Measurements from ENCODE around the gene GCH1. TPM values are rescaled to one million over a fixed set of nuclear protein-coding genes. Genes with fewer than 3 reads are reported as not detected.

Gene GCH1
- polyA plus RNA-seq, 2 of the 4 experiments (the other 2 are of a cell fraction): 2.9 to 5.0 TPM

DNA sequence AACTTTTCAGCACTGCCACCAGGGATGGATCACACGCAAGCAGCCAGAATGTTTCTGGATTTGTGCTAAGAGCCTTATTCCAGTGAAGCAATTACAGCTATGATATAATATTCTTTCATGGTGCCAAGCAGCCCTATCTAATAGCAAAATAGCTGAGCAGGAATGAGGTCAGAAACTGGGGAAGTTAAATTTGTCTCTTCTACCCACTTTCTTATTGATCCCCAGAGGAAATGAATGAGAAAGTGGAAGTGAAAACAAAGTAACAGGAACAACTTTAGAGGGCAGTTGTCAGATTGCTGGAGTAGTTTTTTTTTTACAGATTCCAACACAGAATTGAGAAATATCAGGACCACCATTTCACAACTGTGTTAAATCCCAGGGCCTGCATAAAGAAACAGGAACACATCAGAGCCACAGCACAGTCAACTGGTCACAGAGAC is 44.8 kb downstream of the GCH1 start:
- Histone ChIP-seq H3K4me1 (no peaks in the 10 kb centered on the region), H3K4me3 (no peak overlapping the region), H3K27ac (no peak overlapping the region), H3K9me3 (no peaks in the 10 kb centered on the region), H3K4me2 (no peak overlapping the region)
- TF ChIP-seq, protein P1, sequence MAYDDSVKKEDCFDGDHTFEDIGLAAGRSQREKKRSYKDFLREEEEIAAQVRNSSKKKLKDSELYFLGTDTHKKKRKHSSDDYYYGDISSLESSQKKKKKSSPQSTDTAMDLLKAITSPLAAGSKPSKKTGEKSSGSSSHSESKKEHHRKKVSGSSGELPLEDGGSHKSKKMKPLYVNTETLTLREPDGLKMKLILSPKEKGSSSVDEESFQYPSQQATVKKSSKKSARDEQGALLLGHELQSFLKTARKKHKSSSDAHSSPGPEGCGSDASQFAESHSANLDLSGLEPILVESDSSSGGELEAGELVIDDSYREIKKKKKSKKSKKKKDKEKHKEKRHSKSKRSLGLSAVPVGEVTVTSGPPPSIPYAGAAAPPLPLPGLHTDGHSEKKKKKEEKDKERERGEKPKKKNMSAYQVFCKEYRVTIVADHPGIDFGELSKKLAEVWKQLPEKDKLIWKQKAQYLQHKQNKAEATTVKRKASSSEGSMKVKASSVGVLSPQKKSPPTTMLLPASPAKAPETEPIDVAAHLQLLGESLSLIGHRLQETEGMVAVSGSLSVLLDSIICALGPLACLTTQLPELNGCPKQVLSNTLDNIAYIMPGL (CRISPR knock-in tag; IDR thresholded peaks at IDR 0.05; ENCODE audit: borderline replicate concordance): no peak
- no peak for TF ChIP-seq ZC3H11A (IDR thresholded peaks at IDR 0.05)
- TF ChIP-seq KDM5A (IDR thresholded peaks at IDR 0.05): no peak
- no peak for TF ChIP-seq FOSL2 (IDR thresholded peaks at IDR 0.05)
- no peak for TF ChIP-seq FOSL2 (CRISPR knock-in tag; IDR thresholded peaks at IDR 0.05)
- TF ChIP-seq KDM1A (IDR thresholded peaks at IDR 0.05; ENCODE audit: low read depth): no peak
- TF ChIP-seq ZFP36 (IDR thresholded peaks at IDR 0.05; ENCODE audit: borderline replicate concordance, partially characterized antibody): no peak
- no peak for TF ChIP-seq BHLHE40 (IDR thresholded peaks at IDR 0.05; ENCODE audit: low read depth, low read length)
- TF ChIP-seq HDAC2 (IDR thresholded peaks at IDR 0.05): no peak
- TF ChIP-seq, protein P2, sequence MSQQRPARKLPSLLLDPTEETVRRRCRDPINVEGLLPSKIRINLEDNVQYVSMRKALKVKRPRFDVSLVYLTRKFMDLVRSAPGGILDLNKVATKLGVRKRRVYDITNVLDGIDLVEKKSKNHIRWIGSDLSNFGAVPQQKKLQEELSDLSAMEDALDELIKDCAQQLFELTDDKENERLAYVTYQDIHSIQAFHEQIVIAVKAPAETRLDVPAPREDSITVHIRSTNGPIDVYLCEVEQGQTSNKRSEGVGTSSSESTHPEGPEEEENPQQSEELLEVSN (IDR thresholded peaks at IDR 0.05; ENCODE audit: borderline replicate concordance, low read depth): no peak
- no peak for TF ChIP-seq EP300 (IDR thresholded peaks at IDR 0.05)
- TF ChIP-seq, protein P3, sequence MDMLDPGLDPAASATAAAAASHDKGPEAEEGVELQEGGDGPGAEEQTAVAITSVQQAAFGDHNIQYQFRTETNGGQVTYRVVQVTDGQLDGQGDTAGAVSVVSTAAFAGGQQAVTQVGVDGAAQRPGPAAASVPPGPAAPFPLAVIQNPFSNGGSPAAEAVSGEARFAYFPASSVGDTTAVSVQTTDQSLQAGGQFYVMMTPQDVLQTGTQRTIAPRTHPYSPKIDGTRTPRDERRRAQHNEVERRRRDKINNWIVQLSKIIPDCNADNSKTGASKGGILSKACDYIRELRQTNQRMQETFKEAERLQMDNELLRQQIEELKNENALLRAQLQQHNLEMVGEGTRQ (IDR thresholded peaks at IDR 0.05): no peak
- ChIA-PET POLR2A (no interaction called here), CTCF (interaction anchor here (1.0 kb wide), 1 partner anchor 84 kb away, joined by 3 read pairs; no protein-coding TSS in a partner anchor)
- ATAC-seq: no peak
- 100% methylated on average over 1 of the region's 1 CpG for WGBS (ENCODE audit: missing lambda C conversion rate)
- no peak for DNase-seq (ENCODE audit: low read depth in 1 of 2, low spot score in 1 of 2)
- no peak for FAIRE-seq

DNA sequence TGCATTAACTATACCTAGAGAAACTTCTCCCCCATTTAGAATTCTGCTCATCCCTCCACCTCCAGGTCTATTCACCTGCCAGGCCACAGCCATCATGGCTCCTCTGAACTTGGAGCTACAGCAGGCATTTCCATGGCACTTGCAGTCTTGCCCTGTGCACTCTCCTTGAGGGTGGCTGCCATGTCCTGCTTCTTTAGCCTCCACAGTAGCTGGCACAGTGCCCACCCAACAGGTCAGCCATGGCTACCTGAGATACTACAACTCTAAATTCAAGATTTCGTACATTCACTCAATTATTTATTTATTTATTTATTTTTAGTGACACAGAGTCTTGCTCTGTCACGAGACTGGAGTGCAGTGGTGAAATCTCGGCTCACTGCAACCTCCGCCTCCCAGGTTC is 46.5 kb downstream of the GCH1 start:
- CTCF ChIA-PET: no interaction called here
- DNase-seq (ENCODE audit: low read depth in 1 of 2, low spot score in 1 of 2) (no peak), ATAC-seq (no peak), FAIRE-seq (no peak)
- H3K4me2 ChIP-seq: no peak overlapping the region
- no peaks in the 10 kb centered on the region for H3K9me3 ChIP-seq
- H3K27ac ChIP-seq: no peak overlapping the region
- H3K4me1 ChIP-seq: no peaks in the 10 kb centered on the region
- 88% methylated on average over 4 of the region's 4 CpGs for WGBS (ENCODE audit: missing lambda C conversion rate)
- H3K4me3 ChIP-seq: no peak overlapping the region
- POLR2A ChIA-PET: no interaction called here
- TF ChIP-seq TP53 (CRISPR knock-in tag; IDR thresholded peaks at IDR 0.05) (no peak), ZSCAN20 (CRISPR knock-in tag; IDR thresholded peaks at IDR 0.05) (no peak), ZFP36 (IDR thresholded peaks at IDR 0.05; ENCODE audit: borderline replicate concordance, partially characterized antibody) (no peak), HOXA7 (CRISPR knock-in tag; IDR thresholded peaks at IDR 0.05) (no peak), SMC3 (IDR thresholded peaks at IDR 0.05) (no peak), EHMT2 (IDR thresholded peaks at IDR 0.05; ENCODE audit: low read depth) (no peak), EHF (CRISPR knock-in tag; IDR thresholded peaks at IDR 0.05) (no peak), RARB (CRISPR knock-in tag; IDR thresholded peaks at IDR 0.05) (no peak), HDAC2 (IDR thresholded peaks at IDR 0.05) (no peak)
- TF ChIP-seq, protein P4, sequence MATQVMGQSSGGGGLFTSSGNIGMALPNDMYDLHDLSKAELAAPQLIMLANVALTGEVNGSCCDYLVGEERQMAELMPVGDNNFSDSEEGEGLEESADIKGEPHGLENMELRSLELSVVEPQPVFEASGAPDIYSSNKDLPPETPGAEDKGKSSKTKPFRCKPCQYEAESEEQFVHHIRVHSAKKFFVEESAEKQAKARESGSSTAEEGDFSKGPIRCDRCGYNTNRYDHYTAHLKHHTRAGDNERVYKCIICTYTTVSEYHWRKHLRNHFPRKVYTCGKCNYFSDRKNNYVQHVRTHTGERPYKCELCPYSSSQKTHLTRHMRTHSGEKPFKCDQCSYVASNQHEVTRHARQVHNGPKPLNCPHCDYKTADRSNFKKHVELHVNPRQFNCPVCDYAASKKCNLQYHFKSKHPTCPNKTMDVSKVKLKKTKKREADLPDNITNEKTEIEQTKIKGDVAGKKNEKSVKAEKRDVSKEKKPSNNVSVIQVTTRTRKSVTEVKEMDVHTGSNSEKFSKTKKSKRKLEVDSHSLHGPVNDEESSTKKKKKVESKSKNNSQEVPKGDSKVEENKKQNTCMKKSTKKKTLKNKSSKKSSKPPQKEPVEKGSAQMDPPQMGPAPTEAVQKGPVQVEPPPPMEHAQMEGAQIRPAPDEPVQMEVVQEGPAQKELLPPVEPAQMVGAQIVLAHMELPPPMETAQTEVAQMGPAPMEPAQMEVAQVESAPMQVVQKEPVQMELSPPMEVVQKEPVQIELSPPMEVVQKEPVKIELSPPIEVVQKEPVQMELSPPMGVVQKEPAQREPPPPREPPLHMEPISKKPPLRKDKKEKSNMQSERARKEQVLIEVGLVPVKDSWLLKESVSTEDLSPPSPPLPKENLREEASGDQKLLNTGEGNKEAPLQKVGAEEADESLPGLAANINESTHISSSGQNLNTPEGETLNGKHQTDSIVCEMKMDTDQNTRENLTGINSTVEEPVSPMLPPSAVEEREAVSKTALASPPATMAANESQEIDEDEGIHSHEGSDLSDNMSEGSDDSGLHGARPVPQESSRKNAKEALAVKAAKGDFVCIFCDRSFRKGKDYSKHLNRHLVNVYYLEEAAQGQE (IDR thresholded peaks at IDR 0.05): no peak
- TF ChIP-seq, protein P5, sequence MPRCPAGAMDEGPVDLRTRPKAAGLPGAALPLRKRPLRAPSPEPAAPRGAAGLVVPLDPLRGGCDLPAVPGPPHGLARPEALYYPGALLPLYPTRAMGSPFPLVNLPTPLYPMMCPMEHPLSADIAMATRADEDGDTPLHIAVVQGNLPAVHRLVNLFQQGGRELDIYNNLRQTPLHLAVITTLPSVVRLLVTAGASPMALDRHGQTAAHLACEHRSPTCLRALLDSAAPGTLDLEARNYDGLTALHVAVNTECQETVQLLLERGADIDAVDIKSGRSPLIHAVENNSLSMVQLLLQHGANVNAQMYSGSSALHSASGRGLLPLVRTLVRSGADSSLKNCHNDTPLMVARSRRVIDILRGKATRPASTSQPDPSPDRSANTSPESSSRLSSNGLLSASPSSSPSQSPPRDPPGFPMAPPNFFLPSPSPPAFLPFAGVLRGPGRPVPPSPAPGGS (IDR thresholded peaks at IDR 0.05): no peak

Data from A549 (cell line).